NCI-H1048 (cell line): ENCODE measurements around the gene TRIM51.
A peak's percentile ranks its signal among the peaks of the same experiment; 100 is the strongest.
"Not testable (repeated sequence)": the region's sequence is repeated elsewhere in the genome, so short reads cannot be mapped to it uniquely, and the experiment has no call there.

ENCODE experiments used
- DNase-seq: peaks from one replicate; lab custom pipeline; 2025; lab: John Stamatoyannopoulos, UW

TRIM51 gene

DNA sequence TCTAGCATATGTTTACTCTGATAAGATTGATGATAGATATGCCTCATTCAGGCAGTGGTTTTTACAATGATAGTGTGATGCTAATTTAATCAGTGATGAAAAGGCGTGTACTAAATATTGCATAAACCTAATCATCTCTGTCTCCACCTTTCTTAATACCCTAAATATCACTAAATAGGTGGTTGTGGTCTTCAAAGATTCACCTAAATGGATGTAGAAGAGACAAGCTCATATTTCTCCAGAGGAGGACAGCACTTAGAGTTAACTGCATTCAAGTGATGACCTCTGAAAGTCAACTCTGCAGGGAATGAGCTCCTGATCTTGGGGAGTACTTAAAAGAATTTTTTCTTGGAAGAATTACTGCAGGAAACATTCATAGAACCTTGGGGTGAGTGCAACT, at the start of gene TRIM51:
TSS of gene TRIM51 (plus strand) at position 301 of the 400 bp plus-strand sequence. CDS start 2,132 bp downstream, outside the sequence.
- DNase-seq: not testable (repeated sequence)

DNA sequence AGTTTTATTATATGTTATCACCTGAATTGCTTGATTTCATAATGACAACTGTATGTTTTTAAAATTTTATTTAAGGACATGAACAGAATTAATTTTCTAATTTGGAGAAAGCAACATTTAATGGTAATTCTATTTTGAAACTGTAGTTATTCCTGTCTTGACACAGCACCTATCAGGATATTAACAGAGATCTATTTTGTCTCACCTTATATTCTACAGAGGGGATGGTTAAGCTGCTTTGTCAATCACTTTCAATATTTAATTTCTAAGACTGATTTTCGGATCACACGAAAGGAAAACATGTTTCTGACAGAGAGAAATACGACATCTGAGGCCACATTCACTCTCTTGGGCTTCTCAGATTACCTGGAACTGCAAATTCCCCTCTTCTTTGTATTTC, 44.6 kb upstream of the TRIM51 start, which contains the start of gene OR5D16:
TSS of gene OR5D16 (plus strand) at position 301 of the 400 bp plus-strand sequence. CDS start at position 301, 0 bp downstream.
- DNase-seq: no peak

GRCh38 chr11:55847453-55847852, 35.6 kb upstream of the TRIM51 start:
- DNase-seq: no peak

DNA sequence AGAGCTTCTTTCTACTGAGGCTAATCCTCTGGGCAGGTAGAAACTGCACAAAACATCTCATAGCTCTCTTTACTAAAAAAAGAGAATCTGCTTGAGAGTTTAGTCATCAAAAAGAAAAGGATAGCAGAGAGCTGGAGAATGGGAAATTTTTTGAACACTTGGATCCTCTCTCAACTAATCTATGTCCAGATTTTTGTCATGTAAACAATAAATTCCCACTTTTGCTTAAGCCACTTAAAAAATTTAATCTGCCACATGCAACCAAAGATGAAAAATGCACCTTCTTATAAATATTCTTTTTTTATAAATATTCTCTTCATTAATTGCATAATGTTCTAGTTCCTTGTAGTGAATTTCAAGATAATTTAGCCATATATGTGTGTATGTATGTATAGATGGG, 34.1 kb upstream of the TRIM51 start:
- DNase-seq: no peak

- DNase-seq: peak; percentile 14
Observed at GRCh38 chr11:55852141-55852540, 31.0 kb upstream of the TRIM51 start.

GRCh38 chr11:55854704-55855103, 28.4 kb upstream of the TRIM51 start:
- DNase-seq: no peak

DNA sequence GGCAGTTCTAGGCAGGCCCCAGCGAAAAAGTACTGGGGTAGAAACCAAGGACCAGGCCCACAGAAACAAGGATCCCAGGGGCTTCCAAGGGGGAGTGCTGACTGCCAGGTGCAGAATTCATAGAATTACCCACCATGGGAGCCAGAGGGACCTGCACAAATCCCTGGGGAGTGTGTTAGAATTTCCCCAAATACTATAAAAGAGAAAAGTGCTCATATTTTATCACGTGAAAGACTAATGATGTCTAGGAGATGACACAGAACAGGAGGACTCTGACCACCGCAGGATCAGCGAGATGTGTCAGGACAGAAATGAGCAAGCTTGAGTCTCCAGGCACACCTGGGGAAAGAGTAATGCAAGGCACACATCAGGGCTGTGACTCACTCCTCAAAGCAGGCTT, 15.7 kb upstream of the TRIM51 start:
- not testable (repeated sequence) for DNase-seq

GRCh38 chr11:55872731-55873130, 10.4 kb upstream of the TRIM51 start:
- not testable (repeated sequence) for DNase-seq

DNA sequence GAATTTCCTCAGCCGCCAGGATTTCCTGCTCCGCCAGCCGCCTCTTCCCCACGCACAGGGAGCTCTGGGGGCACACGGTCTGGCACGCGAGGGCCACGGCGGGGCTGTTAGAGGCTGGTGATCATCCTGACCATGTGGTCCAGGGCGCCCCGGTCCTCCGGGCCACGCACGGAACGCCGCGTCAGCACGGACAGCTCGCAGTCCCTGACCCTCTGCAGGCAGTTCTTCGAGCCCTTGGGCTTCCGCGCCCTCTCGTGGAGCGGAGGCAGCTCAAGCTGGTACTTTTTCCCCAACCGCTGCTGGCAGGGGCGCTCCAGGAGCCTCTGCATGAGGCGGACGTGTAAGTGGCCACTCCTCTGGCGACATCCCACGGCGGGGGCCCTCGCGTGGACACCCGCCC, 10.0 kb upstream of the TRIM51 start:
- DNase-seq: not testable (repeated sequence)

GRCh38 chr11:55884995-55885394, 1.9 kb downstream of the TRIM51 start:
- DNase-seq: not testable (repeated sequence)

- DNase-seq: not testable (repeated sequence)
Observed at GRCh38 chr11:55885481-55885880, 2.4 kb downstream of the TRIM51 start.

- DNase-seq: no peak
Observed at GRCh38 chr11:55895216-55895615, 12.1 kb downstream of the TRIM51 start.

DNA sequence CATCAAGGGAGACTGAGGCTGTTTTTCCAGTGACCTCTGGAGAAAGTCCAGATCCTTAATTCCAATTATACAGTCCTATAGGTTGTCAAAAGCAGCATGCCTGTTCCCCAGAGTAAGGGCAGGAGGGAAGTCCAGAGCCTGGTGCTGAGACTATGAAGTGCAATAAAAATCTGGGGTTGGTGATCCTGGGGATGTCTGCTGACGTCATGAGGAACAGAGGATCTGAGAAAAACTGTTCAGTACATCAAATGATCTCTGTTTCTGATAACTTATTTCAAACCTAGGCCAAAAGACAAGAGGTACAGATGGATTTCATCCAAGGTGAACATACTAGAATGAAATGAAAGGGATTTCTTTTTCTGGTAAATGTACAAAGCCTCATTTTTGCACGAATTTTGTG, 19.2 kb downstream of the TRIM51 start:
- DNase-seq: no peak

- no peak for DNase-seq
Observed at GRCh38 chr11:55914482-55914881, 31.4 kb downstream of the TRIM51 start, which contains the start of gene OR5W2. Gene OR5W2 (minus strand): TSS chr11:55914582. CDS start chr11:55914582, 0 bp downstream.

GRCh38 chr11:55920537-55920936, 37.4 kb downstream of the TRIM51 start:
- DNase-seq: no peak

DNA sequence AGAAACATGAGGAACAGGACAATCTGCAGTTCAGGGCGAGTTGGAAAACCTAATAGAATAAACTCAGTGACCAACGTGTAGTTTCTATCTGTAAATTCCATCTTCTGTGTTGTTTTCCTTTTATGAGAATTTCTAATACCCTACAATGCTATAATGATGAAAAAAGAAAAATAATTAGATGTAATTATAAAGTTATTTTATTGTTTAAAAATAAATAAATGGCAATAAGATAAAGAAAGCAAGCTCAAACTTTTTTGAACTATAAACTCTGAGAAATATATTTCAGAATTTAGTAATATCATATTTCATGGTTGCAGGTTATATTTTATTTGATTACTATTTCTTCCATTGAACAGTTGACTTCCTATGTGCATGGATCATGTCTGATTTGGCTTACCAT, 53.2 kb downstream of the TRIM51 start, which contains the start of gene OR5I1:
TSS of gene OR5I1 (minus strand) at position 101 of the 400 bp plus-strand sequence. CDS start at position 101, 0 bp downstream.
- DNase-seq: no peak
